ENCODE measurements around the gene SDK2. TPM values are rescaled to one million over a fixed set of nuclear protein-coding genes. Genes with fewer than 3 reads are reported as not detected.

The SDK2 gene
- total and polyA plus RNA-seq, 2 of the 4 experiments (the other 2 are of a cell fraction), result under 0.01 to 0.03 TPM

DNA sequence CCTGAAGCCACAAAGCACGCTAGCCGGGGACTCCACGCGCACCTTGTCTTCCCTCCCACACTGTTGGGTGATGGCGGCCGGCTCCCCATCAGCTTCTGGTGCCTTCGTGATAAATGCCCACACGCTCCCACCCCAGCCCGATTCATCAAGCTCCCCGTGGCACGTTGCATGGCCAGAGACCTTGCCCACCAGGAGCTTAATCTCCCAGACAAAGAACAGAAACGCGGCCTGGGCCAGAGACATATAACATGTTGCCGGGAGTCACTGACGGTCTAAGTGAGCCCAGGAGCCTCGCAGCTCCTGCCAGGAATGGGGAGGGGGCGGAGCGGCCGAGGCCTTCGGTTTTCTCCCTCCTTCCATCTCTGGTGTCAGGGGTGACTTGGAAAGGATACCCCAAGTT is 93.1 kb downstream of the SDK2 start:
- Histone ChIP-seq H3K27me3 (ENCODE audit: control insufficient read depth, insufficient read depth, low read length) (no peaks in the 10 kb centered on the region), H2BK5ac (ENCODE audit: low read depth, low read length, poor library complexity, severe bottlenecking) (no peak overlapping the region), H3K56ac (ENCODE audit: extremely low read depth, insufficient read depth, low read length) (no peak overlapping the region), H3K9me1 (ENCODE audit: insufficient read depth, low read length) (no peaks in the 10 kb centered on the region), H3K14ac (replicated peaks; ENCODE audit: low read depth, low read length) (no peak overlapping the region), H3K4ac (ENCODE audit: low read depth, low read length) (no peak overlapping the region), H2BK15ac (ENCODE audit: low read depth, low read length) (no peak overlapping the region), H2AFZ (replicated peaks; ENCODE audit: low read length, poor library complexity) (no peak overlapping the region), H3K9ac (ENCODE audit: low read depth, low read length) (no peak overlapping the region), H2BK120ac (ENCODE audit: low read depth, low read length) (no peak overlapping the region), H3K4me3 (ENCODE audit: insufficient read depth, low read depth, low read length) (no peak overlapping the region), H3K36me3 (ENCODE audit: control insufficient read depth, insufficient read depth, low read length) (no peaks in the 10 kb centered on the region), H3K27ac (ENCODE audit: insufficient read depth, low read length) (no peak overlapping the region), H3K79me1 (ENCODE audit: low read depth in 1 of 2, low read length in 2 of 2) (no peaks in the 10 kb centered on the region), H3K18ac (ENCODE audit: low read depth, low read length) (no peak overlapping the region), H3K9me3 (ENCODE audit: control insufficient read depth, insufficient read depth, low read length) (no peaks in the 10 kb centered on the region), H3K23ac (ENCODE audit: low read depth, low read length) (no peak overlapping the region), H3K4me2 (ENCODE audit: low read depth, low read length) (no peak overlapping the region), H2AK9ac (replicated peaks; ENCODE audit: low read depth, low read length, poor library complexity) (no peak overlapping the region), H2AK5ac (ENCODE audit: low read depth, low read length) (no peak overlapping the region), H3K4me1 (ENCODE audit: control insufficient read depth, insufficient read depth, low read length) (no peaks in the 10 kb centered on the region), H4K8ac (ENCODE audit: low read depth in 2 of 2, low read length in 2 of 2) (no peak overlapping the region), H4K5ac (ENCODE audit: low read depth, low read length) (no peak overlapping the region), H2BK20ac (ENCODE audit: low read depth, low read length) (no peak overlapping the region), H4K20me1 (ENCODE audit: insufficient read depth, low read length) (no peaks in the 10 kb centered on the region), H4K91ac (ENCODE audit: insufficient read depth, low read depth, low read length) (no peak overlapping the region)
- intact Hi-C loops (cut with micrococcal nuclease) (no loop called here), dilution Hi-C loops (cut with HindIII; ENCODE audit: low sequenced_read_pairs, unreplicated experiment) (no loop called here), in situ Hi-C loops (cut with MboI; ENCODE audit: low sequenced_read_pairs) (no loop called here)
- no peak for TF ChIP-seq POLR2A (IDR thresholded peaks at IDR 0.05; ENCODE audit: low read depth, low read length)
- TF ChIP-seq, protein P1, sequence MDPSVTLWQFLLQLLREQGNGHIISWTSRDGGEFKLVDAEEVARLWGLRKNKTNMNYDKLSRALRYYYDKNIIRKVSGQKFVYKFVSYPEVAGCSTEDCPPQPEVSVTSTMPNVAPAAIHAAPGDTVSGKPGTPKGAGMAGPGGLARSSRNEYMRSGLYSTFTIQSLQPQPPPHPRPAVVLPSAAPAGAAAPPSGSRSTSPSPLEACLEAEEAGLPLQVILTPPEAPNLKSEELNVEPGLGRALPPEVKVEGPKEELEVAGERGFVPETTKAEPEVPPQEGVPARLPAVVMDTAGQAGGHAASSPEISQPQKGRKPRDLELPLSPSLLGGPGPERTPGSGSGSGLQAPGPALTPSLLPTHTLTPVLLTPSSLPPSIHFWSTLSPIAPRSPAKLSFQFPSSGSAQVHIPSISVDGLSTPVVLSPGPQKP (IDR thresholded peaks at IDR 0.05; ENCODE audit: borderline replicate concordance, low read depth, low read length), result no peak
- no peak for TF ChIP-seq NFE2L2 (IDR thresholded peaks at IDR 0.05; ENCODE audit: low read depth, low read length)
- TF ChIP-seq MXI1 (IDR thresholded peaks at IDR 0.05; ENCODE audit: borderline replicate concordance, low read depth, low read length), result no peak
- TF ChIP-seq MAZ (IDR thresholded peaks at IDR 0.05; ENCODE audit: borderline replicate concordance, low read depth, low read length), result no peak
- TF ChIP-seq CEBPB (IDR thresholded peaks at IDR 0.05; ENCODE audit: low read depth, low read length), result no peak
- no peak for TF ChIP-seq CTCF (conservative IDR thresholded peaks at IDR 0.05; ENCODE audit: low read depth, low read length)
- TF ChIP-seq MAFK (IDR thresholded peaks at IDR 0.05; ENCODE audit: low read depth, low read length), result no peak
- no peak for TF ChIP-seq CHD1 (IDR thresholded peaks at IDR 0.05; ENCODE audit: low read depth, low read length)
- TF ChIP-seq, protein P2, sequence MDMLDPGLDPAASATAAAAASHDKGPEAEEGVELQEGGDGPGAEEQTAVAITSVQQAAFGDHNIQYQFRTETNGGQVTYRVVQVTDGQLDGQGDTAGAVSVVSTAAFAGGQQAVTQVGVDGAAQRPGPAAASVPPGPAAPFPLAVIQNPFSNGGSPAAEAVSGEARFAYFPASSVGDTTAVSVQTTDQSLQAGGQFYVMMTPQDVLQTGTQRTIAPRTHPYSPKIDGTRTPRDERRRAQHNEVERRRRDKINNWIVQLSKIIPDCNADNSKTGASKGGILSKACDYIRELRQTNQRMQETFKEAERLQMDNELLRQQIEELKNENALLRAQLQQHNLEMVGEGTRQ (IDR thresholded peaks at IDR 0.05; ENCODE audit: low read depth, low read length), result no peak
- no peak for TF ChIP-seq BHLHE40 (IDR thresholded peaks at IDR 0.05; ENCODE audit: low read depth, low read length)
- no peak for DNase-seq
- POLR2A ChIA-PET (ENCODE audit: unreplicated experiment), result no interaction called here
- no TSS peak for BruUV-seq (replicated peaks)
- CTCF ChIA-PET, result no interaction called here
- ATAC-seq (ENCODE audit: low read depth), result no peak
- WGBS, 2 experiments (ENCODE audit: extremely low coverage in 2 of 2, insufficient read length in 1 of 2), result no CpG with 5 or more reads among the region's 20 CpGs
